DMS79 treated with DMSO at 0.1 percent for 48 hours (cell line): ENCODE results near the gene RBFOX2.
"Not testable (repeated sequence)": the region's sequence is repeated elsewhere in the genome, so short reads cannot be mapped to it uniquely, and the experiment has no call there.

Source experiments
- DNase-seq: peaks from one replicate; lab custom pipeline; 2025; lab: John Stamatoyannopoulos, UW

RBFOX2 gene

GRCh38 chr22:35769974-35770373, 258.6 kb downstream of the RBFOX2 start:
- DNase-seq = no peak

DNA sequence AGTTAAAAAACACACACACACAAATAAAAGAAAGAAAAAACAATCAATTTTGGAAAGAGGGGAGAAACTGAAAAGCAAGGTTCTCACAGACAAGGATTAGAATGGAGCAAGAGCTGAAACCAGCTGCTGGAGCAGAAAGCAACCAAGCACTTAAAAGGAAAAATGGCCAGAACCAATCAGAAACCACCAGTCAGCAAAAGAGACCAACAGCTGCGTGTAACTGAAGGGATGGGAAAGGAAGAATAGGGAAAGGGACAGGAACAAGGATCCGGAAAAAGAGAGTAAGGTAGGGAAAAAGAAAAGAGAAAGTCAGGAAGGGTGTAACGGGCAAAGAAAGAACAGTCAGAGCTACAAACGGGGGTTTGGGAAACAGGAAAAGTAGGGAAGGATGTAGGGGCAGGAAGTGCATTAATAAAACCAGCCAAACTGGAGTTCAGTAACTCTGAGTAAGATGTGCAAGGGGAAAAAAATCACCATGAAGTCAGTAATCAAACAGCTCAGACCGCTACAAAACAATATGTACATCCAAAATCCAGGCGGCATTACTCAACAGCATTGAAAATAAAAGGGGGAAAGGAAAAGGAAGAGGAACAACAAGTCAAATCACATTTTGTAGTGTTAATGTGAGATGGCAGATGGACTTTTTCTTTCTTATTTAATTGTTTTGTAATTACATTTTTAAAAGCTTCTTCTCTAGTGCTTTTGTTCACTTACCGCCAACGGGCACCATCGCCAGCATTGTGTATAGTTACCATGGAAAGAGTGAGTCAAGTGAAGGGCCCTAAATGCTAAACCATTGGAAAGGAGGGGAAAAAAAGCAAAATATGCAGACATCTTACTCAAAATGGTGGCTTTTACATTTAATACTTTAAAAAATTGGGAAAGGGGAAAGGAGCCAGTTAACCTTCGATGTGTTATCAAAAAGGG, 261.7 kb downstream of the RBFOX2 start:
- DNase-seq = no peak

GRCh38 chr22:35761037-35761436, 267.6 kb downstream of the RBFOX2 start:
- no peak for DNase-seq

DNA sequence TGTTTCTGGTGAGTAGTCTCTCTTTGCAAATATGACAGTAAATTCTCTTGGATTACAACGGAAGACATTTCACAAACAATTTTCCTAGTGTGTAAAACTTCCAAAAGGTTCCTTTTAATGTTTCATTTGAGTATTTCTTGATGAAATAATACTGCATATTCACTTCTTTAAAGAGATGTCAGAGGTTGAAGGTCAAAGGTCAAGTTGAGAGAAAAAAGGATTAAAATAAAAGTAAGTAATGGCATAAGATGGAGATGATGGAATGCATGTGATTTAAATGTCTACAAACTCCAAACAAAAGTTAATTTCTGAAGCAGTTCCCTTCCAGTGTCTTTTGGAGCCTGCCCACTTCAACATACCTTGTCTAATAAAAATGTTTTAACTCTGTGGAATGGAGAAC, 270.2 kb downstream of the RBFOX2 start:
- no peak for DNase-seq

DNA sequence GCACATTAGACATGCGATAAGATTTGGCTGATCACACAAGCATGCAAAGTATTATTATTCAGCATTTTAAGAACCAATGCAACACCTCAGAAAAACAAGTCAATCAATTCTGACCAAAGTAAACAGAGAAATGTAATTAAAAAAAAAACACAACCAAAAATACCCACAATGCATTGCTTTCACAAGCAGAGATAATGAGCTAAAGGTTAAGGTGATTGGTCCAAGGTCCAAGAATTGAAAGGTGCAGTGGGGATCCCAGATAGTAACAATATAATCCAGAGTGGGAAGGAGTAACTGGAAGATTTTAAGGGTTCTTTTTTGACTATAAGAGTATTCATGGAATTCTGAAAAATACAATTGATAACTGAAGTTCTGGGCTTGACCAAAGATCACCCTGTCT, 271.9 kb downstream of the RBFOX2 start:
- DNase-seq = no peak

GRCh38 chr22:35754761-35755160, 273.9 kb downstream of the RBFOX2 start:
- no peak for DNase-seq

GRCh38 chr22:35752863-35753189, 275.8 kb downstream of the RBFOX2 start:
- DNase-seq = no peak

DNA sequence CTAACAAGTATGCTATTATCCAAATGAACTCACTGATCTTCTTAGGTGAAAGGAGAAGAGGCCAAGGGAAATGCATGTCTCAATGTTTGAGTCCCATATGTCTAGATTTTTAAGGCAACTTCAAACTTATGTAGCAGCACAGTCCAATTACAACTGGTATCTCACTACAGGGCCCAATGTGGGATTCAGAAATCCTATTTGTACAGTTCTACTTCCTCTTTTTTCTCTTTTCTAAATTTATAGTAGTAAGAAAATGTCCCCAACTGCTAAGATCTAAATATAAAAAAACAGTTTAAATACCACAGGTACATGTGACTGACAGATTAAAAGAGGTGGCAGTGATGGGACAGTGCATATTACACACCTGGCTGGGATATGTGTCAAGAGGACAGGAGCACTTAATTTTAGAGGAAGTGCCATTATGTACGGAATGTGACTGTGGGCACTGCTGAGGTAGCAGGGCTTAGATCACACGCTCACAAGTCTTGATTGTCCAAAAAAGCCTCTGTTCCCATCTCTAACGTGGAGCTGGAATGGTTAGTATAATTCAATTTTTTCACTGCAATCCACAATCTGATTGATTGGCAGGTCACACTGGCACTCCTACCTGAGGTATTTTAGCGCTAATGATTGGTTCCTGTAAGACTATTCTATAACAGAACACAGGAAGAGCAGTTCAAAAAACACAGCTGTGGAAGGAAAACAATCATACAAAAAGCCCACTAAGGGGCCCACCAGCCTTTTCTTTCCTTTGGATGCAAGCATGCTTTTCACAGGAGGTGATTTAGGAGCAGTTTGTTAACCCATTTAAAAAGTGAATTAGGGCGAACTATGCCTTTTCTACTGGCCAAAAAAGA, 276.4 kb downstream of the RBFOX2 start:
- DNase-seq = no peak

- DNase-seq = peak; percentile 51
Measured at GRCh38 chr22:35749808-35750207, 278.8 kb downstream of the RBFOX2 start.

- no peak for DNase-seq
Measured at GRCh38 chr22:35746946-35747703, 281.5 kb downstream of the RBFOX2 start.

DNA sequence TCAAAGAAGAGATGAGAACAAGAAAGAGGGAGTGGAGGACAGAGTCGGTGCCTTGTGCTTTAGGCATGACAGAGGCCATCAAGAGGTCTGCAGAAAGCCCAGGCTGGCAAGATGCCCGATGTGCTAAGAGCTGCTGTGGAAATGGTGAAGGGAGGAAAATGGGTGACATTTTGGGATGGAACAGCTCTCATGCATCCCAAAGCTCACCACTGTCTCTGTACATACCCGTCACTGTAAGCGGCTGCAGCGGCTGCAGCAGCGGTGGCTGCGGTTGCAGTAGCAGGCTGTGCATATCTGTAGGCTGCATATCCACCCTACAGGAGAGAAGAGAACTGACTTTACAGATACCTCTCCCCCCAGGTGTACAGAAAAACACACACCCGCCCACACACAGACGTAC, 282.4 kb downstream of the RBFOX2 start:
- no peak for DNase-seq

GRCh38 chr22:35743326-35743860, 285.2 kb downstream of the RBFOX2 start:
- DNase-seq = no peak

DNA sequence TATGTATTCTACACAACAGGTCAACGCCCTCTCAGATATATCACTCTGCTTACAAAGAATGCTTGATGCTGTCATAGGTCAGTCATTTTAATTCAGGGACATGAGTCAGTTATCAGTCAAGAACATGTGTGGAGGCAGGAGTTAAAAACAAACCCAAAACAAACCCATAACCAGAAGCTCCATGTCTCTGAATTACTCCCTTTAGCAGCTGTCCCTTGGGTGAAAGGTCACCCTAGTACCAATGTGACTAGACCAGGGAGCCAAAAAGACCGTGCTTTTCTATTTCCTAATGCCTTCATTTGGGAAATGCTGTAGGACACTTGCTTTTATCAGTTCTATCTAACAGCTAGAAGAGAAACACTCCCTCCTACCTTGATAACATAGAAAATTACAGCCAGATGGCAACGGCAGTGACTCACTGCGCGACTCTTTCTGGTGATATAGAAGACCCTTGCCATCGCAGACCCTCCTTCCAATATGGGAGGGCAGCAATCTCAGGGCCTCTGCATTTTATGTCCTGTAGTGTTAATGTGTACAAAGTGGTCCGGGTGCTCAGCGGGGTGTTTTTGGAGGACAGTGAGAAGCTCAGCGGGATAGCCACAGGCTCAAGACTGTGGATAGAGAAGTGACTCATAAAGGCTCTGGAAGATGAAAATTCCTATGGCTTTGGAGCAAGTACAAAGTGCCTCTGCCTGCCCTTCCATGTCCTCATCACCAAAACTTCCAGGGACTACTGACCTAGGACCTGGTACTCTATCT, 286.1 kb downstream of the RBFOX2 start:
- no peak for DNase-seq

GRCh38 chr22:35740616-35741015, 288.0 kb downstream of the RBFOX2 start:
- no peak for DNase-seq

DNA sequence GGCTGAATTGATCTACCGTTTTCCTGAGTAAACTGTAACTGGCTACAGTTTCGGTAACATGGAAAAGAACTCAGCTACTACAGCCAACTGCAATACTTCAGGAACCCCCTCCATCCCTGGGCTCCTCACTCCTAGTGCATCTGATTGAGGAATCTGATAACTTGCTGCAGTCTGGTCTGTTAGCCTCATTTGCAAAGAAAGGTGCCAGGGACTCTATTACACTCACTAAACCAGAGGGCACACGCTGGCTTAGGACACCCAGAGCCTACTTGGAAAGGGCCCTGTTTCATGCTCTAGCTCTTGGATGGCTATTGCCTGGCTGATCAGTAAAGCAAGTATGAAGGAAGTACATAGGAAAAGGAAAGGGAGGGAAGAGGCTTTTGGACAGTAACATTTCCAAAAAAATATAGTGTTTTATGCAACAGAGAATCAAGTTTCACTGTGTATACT, 288.7 kb downstream of the RBFOX2 start:
- no peak for DNase-seq

DNA sequence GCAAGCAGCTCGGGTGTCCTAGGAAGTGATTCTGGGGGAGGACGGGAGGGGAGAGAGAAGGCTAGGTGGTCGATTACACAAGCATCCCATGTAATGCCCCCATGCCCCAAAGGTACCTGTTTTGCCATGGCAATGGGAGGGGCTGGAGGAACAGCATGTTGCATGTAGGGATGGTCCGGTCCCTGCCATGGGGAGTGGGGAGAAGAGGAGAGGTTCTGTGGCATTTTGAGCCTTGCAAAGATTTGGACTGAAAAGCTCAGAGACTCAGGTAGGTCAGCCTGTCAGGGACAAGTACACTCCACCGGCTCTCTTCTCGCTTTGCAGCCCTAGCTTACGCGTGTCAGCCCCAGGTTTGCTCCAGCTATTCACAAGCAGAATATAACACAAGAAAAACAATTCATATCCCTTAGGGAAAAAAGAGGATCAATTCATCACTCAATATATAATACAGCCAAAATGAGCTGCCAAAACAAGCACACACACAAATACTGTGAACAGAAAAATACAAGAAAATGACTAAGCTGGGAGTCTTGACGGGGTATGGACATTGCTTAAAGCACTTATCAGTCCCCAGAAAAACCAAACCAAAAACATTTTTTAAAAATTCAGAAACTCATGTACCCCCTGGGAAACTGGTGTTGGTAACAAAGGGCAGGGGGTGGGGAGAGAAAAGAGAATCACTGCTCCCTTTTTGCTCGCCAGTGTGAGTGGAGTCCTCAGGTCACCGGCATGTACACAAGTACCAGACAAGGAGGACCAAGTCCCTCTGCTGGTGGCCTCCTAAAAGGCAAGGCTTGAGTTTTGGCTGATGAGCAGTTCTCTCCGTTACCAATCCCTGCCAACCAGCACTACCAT, 289.3 kb downstream of the RBFOX2 start:
- no peak for DNase-seq

GRCh38 chr22:35737886-35738285, 290.7 kb downstream of the RBFOX2 start:
- not testable (repeated sequence) for DNase-seq

- no peak for DNase-seq
Measured at GRCh38 chr22:35736701-35737100, 291.9 kb downstream of the RBFOX2 start.

DNA sequence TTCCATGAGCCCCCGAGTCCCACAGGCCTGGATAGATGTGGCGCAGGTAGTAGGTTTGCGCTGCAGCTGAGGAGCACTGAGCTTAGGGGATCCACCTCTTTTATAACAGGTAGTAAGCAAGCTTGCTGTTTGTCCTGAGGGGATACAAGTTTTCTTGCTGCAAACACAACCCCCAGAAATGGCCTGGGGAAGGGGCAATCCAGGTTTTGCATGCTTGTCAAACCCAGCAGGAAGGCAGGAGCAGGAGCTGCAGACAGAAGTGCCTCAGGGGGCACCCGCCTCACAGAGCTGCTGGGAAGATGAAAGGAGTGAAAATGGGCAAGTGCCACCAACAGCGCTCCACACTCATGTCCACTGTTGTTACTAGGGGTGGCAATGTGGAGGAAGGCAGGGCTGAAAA, 292.5 kb downstream of the RBFOX2 start:
- no peak for DNase-seq

DNA sequence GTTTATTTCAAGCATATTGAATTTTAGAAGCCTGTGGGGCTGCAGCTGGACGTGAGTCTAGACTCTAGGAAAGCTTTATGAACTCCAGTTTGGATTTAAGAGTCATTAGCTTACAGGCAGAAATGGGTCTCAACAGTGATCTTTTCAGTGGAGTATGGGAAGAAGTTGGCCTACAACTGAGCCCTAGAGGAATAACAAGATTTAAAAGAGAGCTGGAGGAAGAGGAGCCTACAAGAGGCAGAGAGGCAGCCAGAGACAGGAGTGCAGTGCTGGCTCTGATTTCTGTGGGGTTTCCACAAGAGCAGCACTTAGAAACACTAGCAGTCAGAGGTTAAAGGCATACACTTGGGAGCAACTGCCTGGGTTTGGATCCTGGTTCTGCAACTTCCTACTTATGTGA, 293.1 kb downstream of the RBFOX2 start:
- DNase-seq = no peak

DNA sequence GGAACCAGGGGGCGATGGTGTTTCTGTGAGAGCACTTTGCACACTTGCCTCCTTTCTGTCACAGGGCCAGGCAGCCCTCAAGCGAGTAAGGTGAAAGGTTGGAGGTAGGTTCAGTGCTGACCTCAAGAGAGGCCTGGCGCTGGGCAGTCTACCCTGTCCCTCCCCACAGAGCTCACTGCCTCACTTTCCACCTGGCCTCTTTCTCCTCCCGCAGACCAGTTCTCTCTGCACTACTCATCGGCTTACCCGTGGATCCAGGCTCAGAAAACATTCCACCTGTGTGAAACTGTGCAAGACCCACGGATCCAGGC, 294.2 kb downstream of the RBFOX2 start:
- DNase-seq = no peak
